ENCODE data around the gene NUP35. TPM values are rescaled to one million over a fixed set of nuclear protein-coding genes. Genes with fewer than 3 reads are reported as not detected.

The NUP35 gene
- total RNA-seq, 4 donors from 2014 or later, result 3.6 to 9.7 (median 5.6) TPM

GRCh38 chr2:183172220-183172887, 48.1 kb downstream of the NUP35 start:
- H3K4me1 ChIP-seq, result no peaks in the 10 kb centered on the region
- no peaks in the 10 kb centered on the region for H3K9me3 ChIP-seq
- H3K36me3 ChIP-seq, result no peaks in the 10 kb centered on the region
- TF ChIP-seq CTCF (IDR thresholded peaks at IDR 0.05 in 4 of 5, conservative IDR thresholded peaks at IDR 0.05 in 1 of 5) (no peak), POLR2A (IDR thresholded peaks at IDR 0.05) (no peak)
- no peak overlapping the region for H3K27ac ChIP-seq
- H3K27me3 ChIP-seq, result no peaks in the 10 kb centered on the region
- ATAC-seq, result no peak
- intact Hi-C loops (cut with DNase I; ENCODE audit: low total_unique reads), result no loop called here
- no peak overlapping the region for H3K4me3 ChIP-seq
- no peak for DNase-seq
- in situ Hi-C loops (cut with MboI; ENCODE audit: low sequenced_read_pairs in 4 of 4), result no loop called here

DNA sequence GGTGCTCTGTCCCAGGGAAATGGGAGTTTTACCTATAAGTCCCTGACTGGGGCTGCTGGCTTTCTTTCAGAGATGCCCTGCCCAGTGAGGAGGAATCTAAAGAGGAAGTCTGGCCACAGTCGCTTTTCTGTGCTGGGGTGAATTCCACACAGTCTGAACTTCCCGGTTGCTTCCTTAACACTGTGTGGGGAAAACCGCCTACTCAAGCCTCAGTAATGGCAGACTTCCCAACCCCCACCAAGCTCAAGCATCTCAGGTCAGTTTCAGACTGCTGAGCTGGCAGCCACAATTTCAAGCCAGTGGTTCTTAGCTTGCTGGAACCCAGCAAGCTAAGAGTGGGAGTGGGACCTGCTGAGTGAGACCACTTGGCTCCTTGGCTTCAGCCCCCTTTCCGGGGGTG, 54.9 kb downstream of the NUP35 start:
- DNase-seq, result no peak
- no peaks in the 10 kb centered on the region for H3K27me3 ChIP-seq
- in situ Hi-C loops (cut with MboI; ENCODE audit: low sequenced_read_pairs in 4 of 4), result no loop called here
- intact Hi-C loops (cut with DNase I; ENCODE audit: low total_unique reads), result no loop called here
- peaks cover 0 to 38% of the 10 kb centered on the region in 2 donors for H3K36me3 ChIP-seq
- no peaks in the 10 kb centered on the region for H3K9me3 ChIP-seq
- H3K4me3 ChIP-seq, result no peak overlapping the region
- no peak overlapping the region for H3K27ac ChIP-seq
- no peaks in the 10 kb centered on the region for H3K4me1 ChIP-seq
- ATAC-seq, result no peak
- no peak for TF ChIP-seq CTCF (IDR thresholded peaks at IDR 0.05 in 4 of 5, conservative IDR thresholded peaks at IDR 0.05 in 1 of 5)
- no peak for TF ChIP-seq POLR2A (IDR thresholded peaks at IDR 0.05)

GRCh38 chr2:183185534-183185933, 61.3 kb downstream of the NUP35 start:
- in situ Hi-C loops (cut with MboI; ENCODE audit: low sequenced_read_pairs in 4 of 4) (no loop called here), intact Hi-C loops (cut with DNase I; ENCODE audit: low total_unique reads) (no loop called here)
- no peak for DNase-seq
- H3K9me3 ChIP-seq, result no peaks in the 10 kb centered on the region
- H3K27ac ChIP-seq, result no peak overlapping the region
- TF ChIP-seq POLR2A (IDR thresholded peaks at IDR 0.05) (no peak), CTCF (IDR thresholded peaks at IDR 0.05 in 4 of 5, conservative IDR thresholded peaks at IDR 0.05 in 1 of 5) (no peak)
- no peak overlapping the region for H3K4me3 ChIP-seq
- peaks cover 0 to 54% of the 10 kb centered on the region in 2 donors for H3K36me3 ChIP-seq
- H3K4me1 ChIP-seq, result no peaks in the 10 kb centered on the region
- no peaks in the 10 kb centered on the region for H3K27me3 ChIP-seq
- ATAC-seq, result no peak

DNA sequence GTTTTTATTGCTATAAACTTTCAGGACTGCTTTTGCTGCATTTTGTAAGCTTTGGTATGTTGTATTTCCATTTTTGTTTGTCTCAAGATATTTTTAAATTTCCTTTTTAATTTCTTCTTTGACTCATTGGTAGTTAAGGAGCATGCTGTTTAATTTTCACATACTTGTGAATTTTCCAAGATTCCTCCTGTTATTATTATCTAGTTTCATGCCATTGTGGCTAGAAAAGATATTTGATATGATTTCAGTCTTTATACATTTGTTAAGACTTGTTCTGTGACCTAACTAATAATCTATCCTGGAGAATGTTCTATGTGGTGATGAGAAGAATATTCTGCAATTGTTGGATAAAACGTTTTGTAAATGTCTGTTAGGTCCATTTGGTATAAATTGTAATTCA, 62.1 kb downstream of the NUP35 start:
- no peak for ATAC-seq
- peaks cover 2 to 51% of the 10 kb centered on the region in 2 donors for H3K36me3 ChIP-seq
- H3K4me1 ChIP-seq, result no peaks in the 10 kb centered on the region
- no peaks in the 10 kb centered on the region for H3K27me3 ChIP-seq
- in situ Hi-C loops (cut with MboI; ENCODE audit: low sequenced_read_pairs in 4 of 4), result no loop called here
- intact Hi-C loops (cut with DNase I; ENCODE audit: low total_unique reads), result no loop called here
- H3K9me3 ChIP-seq, result no peaks in the 10 kb centered on the region
- TF ChIP-seq POLR2A (IDR thresholded peaks at IDR 0.05) (no peak), CTCF (IDR thresholded peaks at IDR 0.05 in 4 of 5, conservative IDR thresholded peaks at IDR 0.05 in 1 of 5) (no peak)
- no peak for DNase-seq
- H3K4me3 ChIP-seq, result no peak overlapping the region
- no peak overlapping the region for H3K27ac ChIP-seq

- Histone ChIP-seq H3K9me3 (no peaks in the 10 kb centered on the region), H3K4me3 (no peak overlapping the region), H3K36me3 (peaks cover 2 to 46% of the 10 kb centered on the region in 2 donors), H3K27ac (no peak overlapping the region), H3K4me1 (no peaks in the 10 kb centered on the region), H3K27me3 (no peaks in the 10 kb centered on the region)
- in situ Hi-C loops (cut with MboI; ENCODE audit: low sequenced_read_pairs in 4 of 4) (no loop called here), intact Hi-C loops (cut with DNase I; ENCODE audit: low total_unique reads) (no loop called here)
- ATAC-seq (no peak), DNase-seq (no peak)
- TF ChIP-seq POLR2A (IDR thresholded peaks at IDR 0.05) (no peak), CTCF (IDR thresholded peaks at IDR 0.05 in 4 of 5, conservative IDR thresholded peaks at IDR 0.05 in 1 of 5) (no peak)
These were observed 62.5 kb downstream of the NUP35 start for GRCh38 chr2:183186766-183187165.

Measured in gastrocnemius medialis (tissue), 4 donors.